ENCODE measurements around the gene EXOG.

EXOG gene

GRCh38 chr3:38548154-38548931, 52.2 kb downstream of the EXOG start:
- DNase-seq: no peak

DNA sequence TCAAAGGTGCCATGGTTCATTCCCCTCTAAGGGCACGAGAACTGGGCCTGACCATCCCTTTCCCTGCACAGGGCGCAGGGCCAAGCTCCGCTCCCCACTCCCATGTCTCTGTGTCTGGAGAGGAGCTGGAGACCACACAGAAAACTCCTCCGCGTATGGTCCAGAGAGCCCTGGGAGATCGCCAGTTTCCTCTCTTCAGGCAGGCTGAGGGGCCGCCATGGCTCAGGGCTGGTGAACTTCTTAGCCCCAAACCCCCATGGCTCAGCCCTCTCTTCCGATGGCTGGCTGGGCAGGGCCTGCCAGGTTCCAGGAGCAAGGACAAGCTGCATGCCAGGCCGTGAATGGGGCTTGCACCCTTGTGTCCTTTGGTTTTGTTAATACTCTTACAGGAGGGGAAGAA, 52.9 kb downstream of the EXOG start:
- no peak for DNase-seq

- DNase-seq: no peak
Measured at GRCh38 chr3:38549486-38549885, 53.3 kb downstream of the EXOG start.

DNA sequence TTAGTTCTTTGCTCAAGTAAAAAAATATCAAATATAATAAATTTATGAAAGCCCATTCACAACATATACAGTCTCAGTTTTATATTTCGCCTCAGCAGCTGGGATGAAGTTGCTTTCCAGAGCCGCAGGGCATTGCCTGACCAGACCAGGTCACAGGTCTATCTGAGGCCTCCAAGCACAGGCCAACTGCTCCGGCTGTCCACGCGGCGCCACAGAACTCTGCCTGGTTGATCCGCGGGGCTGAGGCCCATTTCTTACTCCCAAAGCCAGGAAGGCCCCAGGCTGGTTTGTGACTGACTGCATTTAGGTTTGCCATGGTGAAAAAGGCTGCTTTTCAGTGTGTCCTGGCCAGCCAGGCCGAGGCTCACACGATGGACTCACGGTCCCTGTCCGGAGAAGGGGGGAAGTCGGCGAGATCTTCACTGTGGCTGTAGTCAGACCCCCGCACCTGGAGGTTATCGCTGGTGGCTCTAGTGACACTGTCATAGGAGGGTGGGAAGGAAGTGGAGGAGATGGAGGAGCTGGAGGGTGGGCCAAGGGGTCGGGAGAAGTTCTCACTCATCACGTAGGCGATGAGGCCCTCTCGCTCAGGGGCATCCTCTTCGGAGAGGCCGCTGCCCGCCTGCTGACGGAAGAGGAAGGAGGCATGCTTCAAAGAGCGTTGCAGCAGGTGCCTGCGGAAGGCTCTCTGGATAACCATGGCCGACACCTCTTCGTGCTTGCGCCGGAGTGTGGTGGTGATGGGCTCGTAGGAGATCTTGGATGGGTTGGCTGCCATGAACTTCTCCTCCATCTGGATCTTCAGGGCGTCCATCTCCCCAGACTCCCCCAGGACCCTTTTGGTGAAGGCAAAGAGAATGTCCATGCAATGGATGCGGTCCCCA, 54.1 kb downstream of the EXOG start:
- no peak for DNase-seq

DNA sequence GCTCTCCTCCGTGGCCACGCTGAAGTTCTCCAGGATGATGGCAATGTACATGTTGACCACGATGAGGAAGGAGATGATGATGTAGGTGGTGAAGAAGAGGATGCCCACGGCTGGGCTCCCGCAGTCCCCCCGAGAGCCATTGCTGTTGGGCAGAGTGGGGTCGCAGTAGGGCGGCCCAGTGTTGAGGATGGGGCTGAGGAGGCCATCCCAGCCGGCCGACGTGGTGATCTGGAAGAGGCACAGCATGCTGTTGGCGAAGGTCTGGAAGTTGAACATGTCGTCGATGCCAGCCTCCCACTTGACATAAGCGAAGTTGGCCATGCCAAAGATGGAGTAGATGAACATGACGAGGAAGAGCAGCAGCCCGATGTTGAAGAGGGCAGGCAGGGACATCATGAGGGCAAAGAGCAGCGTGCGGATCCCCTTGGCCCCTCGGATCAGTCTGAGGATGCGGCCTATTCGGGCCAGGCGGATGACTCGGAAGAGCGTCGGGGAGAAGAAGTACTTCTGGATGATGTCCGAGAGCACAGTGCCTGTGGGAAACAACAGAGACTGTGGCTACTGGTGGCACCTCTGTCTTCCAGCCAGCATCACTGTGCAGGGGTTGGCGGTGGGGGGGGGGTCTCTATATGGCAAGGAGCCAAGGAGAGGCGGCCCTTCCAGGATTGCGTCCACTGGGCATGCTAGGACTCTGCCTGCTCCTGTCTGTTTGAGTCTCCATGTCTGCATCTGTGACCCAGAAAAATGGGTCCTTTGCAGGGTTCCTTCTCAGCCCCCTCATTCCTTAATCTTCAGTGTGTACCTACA, 55.1 kb downstream of the EXOG start:
- DNase-seq: no peak

DNA sequence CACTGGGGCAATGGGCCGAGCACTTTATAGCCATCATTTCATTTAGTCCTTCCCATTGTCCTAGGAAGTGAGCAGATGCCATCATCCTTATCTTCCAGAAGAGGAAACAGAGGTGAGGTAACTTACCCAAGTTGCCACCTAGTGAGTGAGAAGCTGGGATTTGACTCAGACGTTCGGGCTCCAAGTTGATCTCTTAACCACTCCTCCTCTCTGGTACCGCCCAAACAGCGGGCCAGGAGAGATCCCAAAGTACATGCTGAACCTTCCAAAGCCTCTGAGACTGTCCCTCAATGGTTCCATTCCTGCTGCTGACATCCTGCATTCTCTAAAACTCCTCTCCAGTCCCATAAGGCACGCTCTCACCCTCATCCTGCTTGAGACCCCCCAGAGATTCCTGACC, 56.2 kb downstream of the EXOG start:
- DNase-seq: no peak

- DNase-seq: no peak
Measured at GRCh38 chr3:38553071-38553470, 56.9 kb downstream of the EXOG start.

DNA sequence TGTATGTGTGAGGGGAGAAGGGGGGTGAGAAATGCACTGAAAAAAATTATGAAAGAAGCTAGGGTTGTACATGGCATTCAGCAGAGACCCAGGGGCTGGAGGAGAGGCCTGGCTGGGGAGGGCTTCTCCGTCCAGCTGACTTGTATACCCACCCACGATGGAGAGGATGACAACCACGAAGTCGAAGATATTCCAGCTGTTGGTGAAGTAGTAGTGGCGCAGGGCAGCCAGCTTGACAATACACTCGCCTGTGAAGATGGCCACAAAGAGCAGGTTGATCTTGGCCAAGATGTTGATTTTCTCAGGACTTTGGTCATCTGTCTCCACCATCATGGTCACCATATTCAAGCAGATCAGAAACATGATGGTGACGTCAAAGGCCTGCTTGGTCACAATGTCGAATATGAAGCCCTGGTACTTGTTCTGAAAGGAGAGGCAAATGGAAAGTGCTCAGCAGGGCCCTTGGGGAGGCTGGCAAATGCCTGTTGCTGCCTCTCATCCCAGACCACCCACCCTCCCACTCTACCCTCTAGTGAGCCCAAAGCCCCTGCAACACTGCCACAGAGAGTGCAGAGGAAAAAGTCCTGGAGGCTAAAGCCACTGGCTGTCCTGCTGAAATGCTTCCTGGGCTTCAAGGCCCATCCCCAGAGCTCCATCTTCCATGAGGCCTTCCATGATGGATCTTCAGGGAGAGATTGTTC, 58.1 kb downstream of the EXOG start:
- no peak for DNase-seq

DNA sequence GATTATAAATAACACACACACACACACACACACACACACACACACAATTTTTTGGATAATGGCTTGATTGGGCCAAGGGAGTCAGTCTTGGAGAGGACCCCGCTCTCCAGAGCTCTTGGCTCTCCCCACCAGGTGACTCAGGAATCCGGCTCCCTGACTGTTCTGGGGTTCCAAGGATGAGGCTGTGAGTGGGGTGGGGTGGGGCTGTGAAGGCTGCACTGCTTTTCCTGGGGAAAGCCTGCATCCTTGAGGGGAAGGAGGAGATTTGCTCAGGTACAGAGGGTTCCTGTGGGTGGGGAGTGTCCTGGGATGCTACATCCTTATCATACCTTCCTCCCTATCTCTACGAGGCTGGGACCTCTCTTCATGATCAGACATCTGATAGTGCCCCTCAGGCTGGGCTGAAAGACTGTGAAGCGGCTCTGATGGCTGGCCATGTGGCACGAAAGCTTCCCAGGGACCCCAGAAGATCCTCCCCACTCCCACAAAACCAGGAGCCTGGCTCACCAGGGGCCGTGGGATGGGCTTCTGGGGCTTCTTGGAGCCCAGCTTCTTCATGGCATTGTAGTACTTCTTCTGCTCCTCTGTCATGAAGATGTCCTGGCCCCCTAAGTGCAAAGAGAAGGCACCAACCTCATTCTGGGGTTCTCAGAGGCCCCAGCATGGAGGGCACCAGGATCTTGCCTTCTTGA, 59.2 kb downstream of the EXOG start:
- DNase-seq: no peak

DNA sequence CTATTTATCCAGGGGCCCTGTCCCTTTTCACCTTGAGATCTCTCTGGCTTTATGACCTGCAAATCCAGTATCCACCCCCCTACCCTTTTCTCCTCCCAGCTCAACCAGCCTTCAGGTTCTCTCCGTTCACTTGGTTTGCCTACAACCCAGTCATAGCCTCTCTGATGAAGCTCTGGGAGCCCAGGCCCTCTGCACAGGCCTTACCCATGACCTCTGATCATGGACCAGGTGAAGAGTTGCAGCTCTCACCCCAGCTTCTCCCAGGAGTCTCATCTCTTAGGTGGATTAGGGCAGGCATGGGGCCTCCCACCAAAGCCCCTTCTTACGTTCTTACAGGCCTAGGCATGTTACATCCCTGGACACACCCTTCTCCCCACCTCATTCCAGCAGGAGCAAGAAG, 59.8 kb downstream of the EXOG start:
- no peak for DNase-seq

DNA sequence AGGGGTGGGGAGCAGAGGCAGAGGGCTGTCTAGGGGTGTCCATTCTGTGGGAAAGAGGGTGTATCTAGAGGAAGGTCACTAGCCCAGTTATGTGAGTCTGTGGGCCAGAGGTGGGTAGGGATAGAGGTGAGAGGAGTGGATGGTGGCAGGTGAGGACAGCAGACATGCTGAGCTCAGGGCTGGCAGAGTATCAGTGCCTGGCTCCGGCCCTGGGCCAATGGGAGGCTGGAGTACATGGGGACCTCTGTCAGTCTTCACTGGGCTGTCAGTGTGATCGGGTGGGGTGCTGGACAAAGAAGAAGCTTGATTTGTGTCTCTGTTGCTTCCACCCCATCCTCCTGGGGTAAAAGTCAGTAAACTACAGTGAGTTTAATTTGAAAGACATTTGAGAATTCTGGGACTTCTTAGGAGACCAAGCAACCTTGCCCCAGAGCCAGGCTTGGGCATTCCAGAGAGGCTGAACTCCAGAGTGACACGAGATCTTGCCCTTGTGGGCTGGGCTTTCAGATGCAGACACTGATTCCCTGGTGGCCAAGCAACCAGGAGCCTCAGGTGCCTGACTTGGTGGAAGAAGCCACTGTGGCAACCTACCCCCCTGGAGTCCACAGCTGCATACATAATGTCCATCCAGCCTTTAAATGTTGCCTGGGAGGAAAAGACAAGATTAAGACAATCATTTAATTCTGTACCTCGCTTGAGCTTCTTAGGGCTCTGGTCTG, 60.7 kb downstream of the EXOG start:
- DNase-seq: no peak

- no peak for DNase-seq
Measured at GRCh38 chr3:38558864-38559263, 62.7 kb downstream of the EXOG start.

DNA sequence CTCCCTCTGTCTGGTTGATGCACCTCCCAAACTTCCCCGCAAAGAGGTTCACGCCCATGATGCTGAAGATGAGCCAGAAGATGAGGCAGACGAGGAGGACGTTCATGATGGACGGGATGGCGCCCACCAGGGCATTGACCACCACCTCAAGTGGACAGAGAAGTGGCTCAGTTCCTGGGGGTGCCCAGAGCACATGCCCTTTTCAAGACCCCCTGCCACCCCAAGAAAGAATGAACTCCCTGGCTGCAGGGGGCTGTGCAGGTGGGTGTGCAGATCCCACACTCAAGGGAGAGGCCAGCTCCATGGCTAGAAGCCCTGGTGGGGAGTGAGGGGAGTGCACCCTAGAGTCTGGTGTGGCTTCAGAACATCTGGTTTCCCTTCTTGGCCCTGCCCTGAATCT, 64.1 kb downstream of the EXOG start:
- no peak for DNase-seq

GRCh38 chr3:38560996-38561717, 65.0 kb downstream of the EXOG start:
- no peak for DNase-seq

DNA sequence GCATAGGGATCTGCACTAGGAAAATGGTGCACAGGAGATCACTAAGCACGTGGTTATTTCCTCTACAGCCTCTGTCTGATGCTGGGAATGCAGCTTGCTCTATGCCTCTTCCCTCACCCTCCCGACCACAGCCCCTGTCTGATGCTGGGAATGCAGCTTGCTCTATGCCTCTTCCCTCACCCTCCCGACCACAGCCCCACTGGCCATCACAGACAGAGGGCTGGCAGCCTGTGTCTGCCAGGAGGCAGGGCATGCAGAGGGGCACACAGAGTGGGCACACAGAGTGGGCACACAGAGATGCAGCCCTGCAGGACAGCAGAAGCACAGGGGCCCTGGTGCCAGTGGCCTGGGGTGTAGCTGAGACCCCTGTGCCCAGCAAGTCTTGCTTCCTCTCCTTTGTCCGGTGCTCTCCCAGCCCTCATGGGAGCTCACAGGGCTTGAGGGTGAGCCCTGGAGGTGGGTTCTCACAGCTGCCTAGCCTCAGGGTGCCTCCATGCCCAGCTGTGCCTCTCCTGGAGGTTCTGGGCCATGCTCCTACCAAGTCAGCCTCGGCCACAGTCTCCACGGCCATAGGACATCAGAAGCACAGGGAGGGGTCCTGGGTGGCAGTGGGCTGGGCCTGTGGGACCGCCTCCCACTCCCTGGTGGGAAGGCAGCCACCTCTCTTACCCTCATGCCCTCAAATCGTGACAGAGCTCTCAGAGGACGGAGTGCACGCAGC, 65.8 kb downstream of the EXOG start:
- no peak for DNase-seq

DNA sequence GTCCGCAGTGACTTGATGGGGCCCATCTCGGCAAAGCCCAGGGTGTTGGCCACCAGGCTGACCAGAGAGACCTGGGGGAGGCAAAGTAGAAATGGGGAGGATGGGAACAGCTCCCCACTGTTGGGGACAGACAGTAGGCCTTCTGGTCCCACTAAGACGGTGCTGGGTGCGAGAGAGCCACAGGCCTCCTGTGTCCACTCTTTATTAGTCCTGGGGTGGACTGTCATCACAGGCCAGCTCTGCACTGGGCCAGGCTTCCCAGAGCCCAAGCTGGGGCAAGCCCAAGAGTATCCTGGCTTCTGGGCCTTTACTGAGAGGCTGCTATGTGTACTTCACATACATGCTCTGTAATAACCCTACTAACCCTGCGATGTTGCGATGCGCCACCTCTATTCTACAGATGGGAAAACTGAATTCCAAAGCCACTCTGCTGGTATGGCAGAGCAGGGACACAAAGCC, 66.4 kb downstream of the EXOG start:
- no peak for DNase-seq

- no peak for DNase-seq
Measured at GRCh38 chr3:38563070-38563885, 67.1 kb downstream of the EXOG start.

DNA sequence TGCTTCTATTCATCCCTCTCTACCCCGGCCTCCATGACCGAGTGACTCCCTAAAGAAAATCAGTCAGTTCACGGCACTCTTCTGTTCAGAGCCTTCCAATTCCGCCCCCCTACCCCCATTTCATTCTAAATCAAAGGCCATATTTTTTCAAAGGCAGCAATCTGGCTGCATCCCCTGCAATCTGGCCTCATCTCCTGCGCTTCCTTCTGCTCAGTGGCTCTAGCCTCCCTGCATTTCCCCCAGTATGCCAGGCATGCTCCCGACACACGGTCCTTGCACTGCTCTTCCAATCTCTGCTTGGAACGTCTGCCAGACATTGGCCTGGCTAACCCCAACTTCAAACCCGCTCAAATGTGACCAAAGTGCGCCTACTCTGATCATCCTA, 67.7 kb downstream of the EXOG start:
- DNase-seq: no peak
